Measurements from ENCODE around the gene IL20RA.

DNA sequence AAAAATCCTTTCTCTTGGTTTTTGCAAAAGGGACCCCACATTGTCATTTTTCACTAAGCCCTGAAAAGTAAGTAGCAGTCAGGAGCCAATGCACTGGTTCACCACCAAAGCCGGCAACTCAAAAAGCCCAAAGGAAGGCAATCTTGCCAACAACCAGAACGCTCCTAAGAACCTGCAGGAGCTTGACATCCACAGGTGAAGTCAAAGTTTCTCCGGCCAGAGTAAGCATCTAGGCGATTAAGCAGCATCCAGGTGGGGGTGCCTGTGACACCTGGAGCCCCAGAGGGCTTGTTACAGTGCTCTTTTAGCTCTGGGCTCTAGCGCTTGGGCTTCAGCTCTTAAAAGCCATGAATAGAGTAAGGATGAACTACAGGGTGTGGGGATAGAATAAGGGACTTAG, 86.6 kb downstream of the IL20RA start:
- TF ChIP-seq, protein P1, sequence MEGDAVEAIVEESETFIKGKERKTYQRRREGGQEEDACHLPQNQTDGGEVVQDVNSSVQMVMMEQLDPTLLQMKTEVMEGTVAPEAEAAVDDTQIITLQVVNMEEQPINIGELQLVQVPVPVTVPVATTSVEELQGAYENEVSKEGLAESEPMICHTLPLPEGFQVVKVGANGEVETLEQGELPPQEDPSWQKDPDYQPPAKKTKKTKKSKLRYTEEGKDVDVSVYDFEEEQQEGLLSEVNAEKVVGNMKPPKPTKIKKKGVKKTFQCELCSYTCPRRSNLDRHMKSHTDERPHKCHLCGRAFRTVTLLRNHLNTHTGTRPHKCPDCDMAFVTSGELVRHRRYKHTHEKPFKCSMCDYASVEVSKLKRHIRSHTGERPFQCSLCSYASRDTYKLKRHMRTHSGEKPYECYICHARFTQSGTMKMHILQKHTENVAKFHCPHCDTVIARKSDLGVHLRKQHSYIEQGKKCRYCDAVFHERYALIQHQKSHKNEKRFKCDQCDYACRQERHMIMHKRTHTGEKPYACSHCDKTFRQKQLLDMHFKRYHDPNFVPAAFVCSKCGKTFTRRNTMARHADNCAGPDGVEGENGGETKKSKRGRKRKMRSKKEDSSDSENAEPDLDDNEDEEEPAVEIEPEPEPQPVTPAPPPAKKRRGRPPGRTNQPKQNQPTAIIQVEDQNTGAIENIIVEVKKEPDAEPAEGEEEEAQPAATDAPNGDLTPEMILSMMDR (IDR thresholded peaks at IDR 0.05): no peak
- no peak for TF ChIP-seq POLR2A (IDR thresholded peaks at IDR 0.05)
